SK-N-SH (cell line): Measurements from ENCODE around the gene HSF5. TPM values are rescaled to one million over a fixed set of nuclear protein-coding genes. Genes with fewer than 3 reads are reported as not detected.

Source experiments
- CTCF ChIA-PET: fragments of 300-600, 350-600 bp; formaldehyde crosslinking; extraction: SDS; loops from one replicate; lab custom pipeline; 2021; lab: Yijun Ruan, JAX
- POLR2A ChIA-PET: fragments of 350-600 bp; sonication (Branson Sonifier 250); formaldehyde crosslinking; extraction: SDS; loops from one replicate; lab custom pipeline; 2020; ENCODE audit warnings: antibody characterized with exemption, inconsistent platforms; lab: Yijun Ruan, JAX
- DNase-seq: peaks from one replicate; pipeline ENCODE4 v3.0.0; 2012
- H2AFZ ChIP-seq: fragments of 200-600 bp; sonication (generic); 2 replicates; pipeline ENCODE4 v1.8.1; 2016; ENCODE audit warnings: antibody characterized with exemption, mild to moderate bottlenecking, low read depth
- H3F3A ChIP-seq: fragments of 200-600 bp; sonication (generic); replicated peaks from 2 replicates; pipeline ENCODE3; 2016; ENCODE audit warnings: antibody characterized with exemption, mild to moderate bottlenecking; ENCODE audit not compliant: insufficient read depth
- H3K27ac ChIP-seq, 2 experiments: fragments of 200-500 bp in 1 of 2; fragments of 200-600 bp in 1 of 2; sonication (Bioruptor generic) in 1 of 2; sonication (generic), shearing (Covaris generic) in 1 of 2; 2 replicates each; pipeline versions ENCODE4 v1.5.1 to v1.6.1; 2014 to 2016; ENCODE audit warnings: low read depth in 2 of 2, inconsistent platforms in 1 of 2, low read length in 1 of 2, mild to moderate bottlenecking in 1 of 2, mixed read lengths in 1 of 2
- H3K27me3 ChIP-seq: fragments of 200-600 bp; sonication (generic), shearing (Covaris generic); 2 replicates; pipeline ENCODE4 v1.6.1; 2016; ENCODE audit warnings: mixed run types; ENCODE audit not compliant: insufficient read depth
- H3K36me3 ChIP-seq, 2 experiments: fragments of 200-500 bp in 1 of 2; fragments of 200-600 bp in 1 of 2; sonication (Bioruptor generic) in 1 of 2; sonication (generic) in 1 of 2; replicated peaks in 1 of 2; 2 replicates each; pipeline versions ENCODE3 to v1.5.1; 2014 to 2016; ENCODE audit warnings: low read length in 1 of 2, mild to moderate bottlenecking in 1 of 2; ENCODE audit not compliant: insufficient read depth in 2 of 2, control insufficient read depth in 1 of 2
- H3K4me1 ChIP-seq, 2 experiments: fragments of 200-500 bp in 1 of 2; fragments of 200-600 bp in 1 of 2; sonication (Bioruptor generic) in 1 of 2; sonication (generic), shearing (Covaris generic) in 1 of 2; 2 replicates each; pipeline versions ENCODE4 v1.5.1 to v1.6.1; 2014 to 2016; ENCODE audit warnings: low read depth in 1 of 2, low read length in 1 of 2, mixed run types in 1 of 2; ENCODE audit not compliant: insufficient read depth in 2 of 2, control insufficient read depth in 1 of 2
- H3K4me2 ChIP-seq: fragments of 200-600 bp; sonication (generic), shearing (Covaris generic); 2 replicates; pipeline ENCODE4 v1.6.1; 2017; ENCODE audit warnings: mixed run types
- H3K4me3 ChIP-seq, 2 experiments: fragments of 200-500 bp in 1 of 2; fragments of 200-600 bp in 1 of 2; sonication (Bioruptor generic) in 1 of 2; sonication (generic), shearing (Covaris generic) in 1 of 2; 2 replicates each; pipeline versions ENCODE4 v1.5.1 to v1.8.1; 2014 to 2016; ENCODE audit warnings: low read depth in 2 of 2, inconsistent platforms in 1 of 2, low read length in 1 of 2, mild to moderate bottlenecking in 1 of 2, mixed read lengths in 1 of 2, moderate library complexity in 1 of 2
- H3K79me2 ChIP-seq: fragments of 200-600 bp; sonication (generic); 2 replicates; pipeline ENCODE4 v1.8.1; 2017; ENCODE audit warnings: mild to moderate bottlenecking; ENCODE audit not compliant: insufficient read depth
- H3K9ac ChIP-seq: fragments of 200-600 bp; sonication (generic); 2 replicates; pipeline ENCODE4 v1.6.1; 2017; ENCODE audit warnings: mixed run types
- H3K9me2 ChIP-seq: fragments of 200-600 bp; sonication (generic); 2 replicates; pipeline ENCODE4 v1.6.1; 2017; ENCODE audit warnings: mixed run types
- H3K9me3 ChIP-seq: fragments of 200-600 bp; sonication (generic); 2 replicates; pipeline ENCODE4 v1.6.1; 2017; ENCODE audit warnings: mixed run types, mild to moderate bottlenecking, moderate library complexity
- H4K20me1 ChIP-seq: fragments of 200-600 bp; sonication (generic); 2 replicates; pipeline ENCODE4 v1.6.1; 2017; ENCODE audit warnings: mild to moderate bottlenecking, mixed run types; ENCODE audit not compliant: insufficient read depth
- FOSL2 ChIP-seq: IDR thresholded peaks from 2 replicates; pipeline ENCODE4 v1.4.0; 2012; ENCODE audit warnings: low read depth, mild to moderate bottlenecking, moderate library complexity, borderline replicate concordance
- IRF3 ChIP-seq: fragments of 150-350 bp; IDR thresholded peaks from 2 replicates; pipeline ENCODE4 v1.6.1; 2016; ENCODE audit warnings: mild to moderate bottlenecking, low read depth, low read length
- JUND ChIP-seq: IDR thresholded peaks from 2 replicates; pipeline ENCODE4 v1.4.0; 2012
- NFIC ChIP-seq: IDR thresholded peaks from 2 replicates; pipeline ENCODE4 v1.4.0; 2012; ENCODE audit warnings: borderline replicate concordance
- PBX3 ChIP-seq: IDR thresholded peaks from 2 replicates; pipeline ENCODE4; 2012
- RFX5 ChIP-seq: IDR thresholded peaks from 2 replicates; pipeline ENCODE4 v1.6.1; 2012; ENCODE audit warnings: mild to moderate bottlenecking, improper control_type of control experiment, low read length
- WGBS: methylation state at CpG from one replicate; pipeline ENCODE4 v1.1.6; 2017; ENCODE audit warnings: low lambda C conversion rate; 5-methylcytosine and 5-hydroxymethylcytosine counted together
- polyA plus RNA-seq, 3 experiments: library from polyadenylated mRNA; depleted of rRNA; stranded (reverse); fragments of >200 nt; gene quantifications; 2 replicates each; pipeline ENCODE4 v1.2.3, GENCODE V29; 2012
- TF ChIP-seq, protein P1 (sequence below): IDR thresholded peaks from 2 replicates; pipeline ENCODE4 v1.6.1; 2012; ENCODE audit warnings: mild to moderate bottlenecking, low read depth, low read length, moderate library complexity

Gene HSF5
- polyA plus RNA-seq, 1 of the 3 experiments (the other 2 are of a cell fraction): not detected

DNA sequence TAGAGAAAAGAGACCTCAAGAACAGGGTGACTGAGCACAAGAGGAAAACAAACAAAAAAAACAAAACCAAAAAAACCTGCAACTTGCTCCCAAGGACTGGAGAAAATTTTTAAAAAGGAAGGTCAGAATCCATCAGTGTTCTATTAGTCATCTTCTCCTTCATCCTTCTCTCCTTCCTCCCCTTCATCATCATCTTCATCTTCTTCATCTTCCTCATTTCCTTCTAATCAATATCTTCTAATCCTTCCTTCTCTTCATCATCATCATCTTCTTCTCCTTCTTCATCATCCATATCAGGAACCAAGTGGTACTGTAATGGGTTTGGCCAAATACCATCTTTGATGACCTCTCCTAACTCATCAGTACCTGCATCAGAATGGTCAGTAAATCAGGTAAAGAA lies 12.2 kb downstream of the HSF5 start:
- CTCF ChIA-PET: interaction anchor here (1.1 to 1.7 kb wide), 2 partner anchors 26 to 226 kb away, joined by 3 to 5 read pairs; no protein-coding TSS in a partner anchor
- POLR2A ChIA-PET: no interaction called here
- no peak overlapping the region for H3K4me2 ChIP-seq

DNA sequence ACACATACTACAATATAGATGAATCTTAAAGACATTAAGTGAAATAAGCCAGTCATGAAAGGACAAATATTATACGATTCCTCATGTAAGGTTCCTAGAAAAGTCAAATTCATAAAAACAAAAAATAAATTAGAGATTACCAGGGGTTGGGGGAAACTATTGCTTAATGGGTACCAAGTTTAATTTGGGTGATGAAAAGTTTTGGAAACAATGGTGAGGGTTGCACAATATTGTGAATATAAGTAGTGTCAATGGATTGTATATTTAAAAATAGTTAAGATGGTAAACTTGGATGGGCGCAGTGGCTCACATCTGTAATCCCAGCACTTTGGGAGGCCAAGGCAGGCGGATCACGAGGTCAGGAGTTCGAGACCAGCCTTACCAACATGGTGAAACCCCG lies 17.9 kb downstream of the HSF5 start:
- no peaks in the 10 kb centered on the region for H3K4me1 ChIP-seq
- H2AFZ ChIP-seq: no peak overlapping the region
- H3K9me3 ChIP-seq: no peaks in the 10 kb centered on the region
- H4K20me1 ChIP-seq: no peaks in the 10 kb centered on the region
- DNase-seq: no peak
- CTCF ChIA-PET: no interaction called here
- no peak overlapping the region for H3K4me3 ChIP-seq
- POLR2A ChIA-PET: no interaction called here
- H3K36me3 ChIP-seq: no peaks in the 10 kb centered on the region
- no peaks in the 10 kb centered on the region for H3F3A ChIP-seq
- H3K4me2 ChIP-seq: no peak overlapping the region
- H3K27me3 ChIP-seq: 0 out of 2 replicates have a peak, but pooled peaks cover 5% of the 10 kb centered on the region
- no peak overlapping the region for H3K27ac ChIP-seq
- H3K9ac ChIP-seq: no peak overlapping the region
- WGBS: 57% methylated on average over 6 of the region's 6 CpGs
- no peak for TF ChIP-seq JUND
- no peak for TF ChIP-seq FOSL2
- TF ChIP-seq, protein P1, sequence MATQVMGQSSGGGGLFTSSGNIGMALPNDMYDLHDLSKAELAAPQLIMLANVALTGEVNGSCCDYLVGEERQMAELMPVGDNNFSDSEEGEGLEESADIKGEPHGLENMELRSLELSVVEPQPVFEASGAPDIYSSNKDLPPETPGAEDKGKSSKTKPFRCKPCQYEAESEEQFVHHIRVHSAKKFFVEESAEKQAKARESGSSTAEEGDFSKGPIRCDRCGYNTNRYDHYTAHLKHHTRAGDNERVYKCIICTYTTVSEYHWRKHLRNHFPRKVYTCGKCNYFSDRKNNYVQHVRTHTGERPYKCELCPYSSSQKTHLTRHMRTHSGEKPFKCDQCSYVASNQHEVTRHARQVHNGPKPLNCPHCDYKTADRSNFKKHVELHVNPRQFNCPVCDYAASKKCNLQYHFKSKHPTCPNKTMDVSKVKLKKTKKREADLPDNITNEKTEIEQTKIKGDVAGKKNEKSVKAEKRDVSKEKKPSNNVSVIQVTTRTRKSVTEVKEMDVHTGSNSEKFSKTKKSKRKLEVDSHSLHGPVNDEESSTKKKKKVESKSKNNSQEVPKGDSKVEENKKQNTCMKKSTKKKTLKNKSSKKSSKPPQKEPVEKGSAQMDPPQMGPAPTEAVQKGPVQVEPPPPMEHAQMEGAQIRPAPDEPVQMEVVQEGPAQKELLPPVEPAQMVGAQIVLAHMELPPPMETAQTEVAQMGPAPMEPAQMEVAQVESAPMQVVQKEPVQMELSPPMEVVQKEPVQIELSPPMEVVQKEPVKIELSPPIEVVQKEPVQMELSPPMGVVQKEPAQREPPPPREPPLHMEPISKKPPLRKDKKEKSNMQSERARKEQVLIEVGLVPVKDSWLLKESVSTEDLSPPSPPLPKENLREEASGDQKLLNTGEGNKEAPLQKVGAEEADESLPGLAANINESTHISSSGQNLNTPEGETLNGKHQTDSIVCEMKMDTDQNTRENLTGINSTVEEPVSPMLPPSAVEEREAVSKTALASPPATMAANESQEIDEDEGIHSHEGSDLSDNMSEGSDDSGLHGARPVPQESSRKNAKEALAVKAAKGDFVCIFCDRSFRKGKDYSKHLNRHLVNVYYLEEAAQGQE: no peak
- H3K9me2 ChIP-seq: peaks cover 4% of the 10 kb centered on the region; the same call in 1 of the 2 replicates
- H3K79me2 ChIP-seq: no peaks in the 10 kb centered on the region

More for the DNA sequence above, 12.2 kb downstream of the HSF5 start:
- Histone ChIP-seq H3F3A (no peaks in the 10 kb centered on the region), H2AFZ (no peak overlapping the region), H3K79me2 (no peaks in the 10 kb centered on the region), H3K9me2 (peaks cover 4% of the 10 kb centered on the region; the same call in 1 of the 2 replicates), H3K4me3 (no peak overlapping the region), H3K9ac (no peak overlapping the region), H3K9me3 (no peaks in the 10 kb centered on the region), H4K20me1 (no peaks in the 10 kb centered on the region), H3K36me3 (no peaks in the 10 kb centered on the region), H3K4me1 (no peaks in the 10 kb centered on the region), H3K27me3 (no peaks in the 10 kb centered on the region), H3K27ac (no peak overlapping the region)
- DNase-seq: no peak
- no peak for TF ChIP-seq IRF3
- TF ChIP-seq RFX5: no peak
- TF ChIP-seq NFIC: no peak
- no peak for TF ChIP-seq PBX3
- TF ChIP-seq, all 33 proteins: peak for 0
